Activated CD4-positive, alpha-beta T cell treated with anti-CD3 and anti-CD28 coated beads, Interleukin-2, amount 50 U/mL, for 48 hours (primary cell): ENCODE measurements around the gene LARP4.
"Not testable (repeated sequence)": the region's sequence is repeated elsewhere in the genome, so short reads cannot be mapped to it uniquely, and the experiment has no call there.

Experiments used
- DNase-seq, 2 experiments: peaks; one replicate each; pipeline ENCODE4 v3.0.0-alpha.2; 2020

The LARP4 gene

DNA sequence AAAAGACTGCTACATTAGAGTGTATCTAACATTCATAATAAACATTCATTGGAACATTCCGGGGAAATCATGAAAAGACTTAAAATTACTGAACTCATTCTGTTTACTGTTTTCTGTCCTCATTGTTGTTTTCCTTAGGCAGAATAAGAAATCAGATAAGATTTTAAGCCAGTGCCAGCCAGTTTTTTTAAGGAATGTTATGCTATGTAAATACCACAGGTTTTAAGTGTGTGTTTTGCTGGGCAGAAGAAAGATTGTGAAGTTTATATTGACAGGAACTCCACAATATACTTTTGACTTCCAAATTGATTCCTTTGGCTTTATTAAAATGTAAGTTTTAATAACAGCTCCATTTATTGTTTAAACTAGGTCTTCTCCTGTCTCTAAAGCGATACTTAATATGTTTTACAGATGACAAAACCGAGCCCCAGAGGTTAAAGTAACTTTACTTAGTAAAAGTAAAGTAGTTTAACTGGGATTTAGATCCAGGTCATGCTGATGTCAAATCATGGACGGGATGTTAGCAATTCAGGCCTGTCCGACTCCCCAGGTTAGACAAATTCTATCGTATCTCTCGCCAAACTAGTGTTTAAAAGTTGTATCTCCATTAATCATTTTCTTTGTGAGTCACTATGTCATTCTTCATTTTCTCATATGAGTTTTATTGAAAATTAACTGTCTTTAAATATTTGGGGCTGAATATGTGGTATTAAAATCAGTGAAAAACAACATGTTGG lies 1.7 kb downstream of the LARP4 start:
- no peak for DNase-seq

DNA sequence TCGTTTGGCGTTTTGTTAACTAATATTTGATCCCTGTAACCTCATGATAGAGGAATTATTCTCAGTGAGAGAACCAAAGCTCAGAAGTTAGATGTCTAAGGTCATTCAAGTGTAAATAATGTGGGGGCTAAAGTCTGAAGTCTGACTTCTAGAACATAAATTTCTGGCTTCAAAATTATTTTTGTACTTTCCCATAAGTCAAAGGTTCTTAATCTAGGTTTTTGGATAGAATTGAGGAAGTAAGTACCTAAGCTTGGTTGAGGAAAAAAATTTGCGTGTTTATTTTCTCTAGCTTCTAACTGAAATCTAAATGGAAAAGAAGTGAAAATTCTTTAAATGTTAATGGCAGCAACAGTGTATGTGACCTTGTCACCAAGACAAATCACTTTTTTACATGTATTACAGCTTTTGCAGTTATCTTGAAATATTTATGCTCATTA lies 2.3 kb downstream of the LARP4 start:
- no peak for DNase-seq

DNA sequence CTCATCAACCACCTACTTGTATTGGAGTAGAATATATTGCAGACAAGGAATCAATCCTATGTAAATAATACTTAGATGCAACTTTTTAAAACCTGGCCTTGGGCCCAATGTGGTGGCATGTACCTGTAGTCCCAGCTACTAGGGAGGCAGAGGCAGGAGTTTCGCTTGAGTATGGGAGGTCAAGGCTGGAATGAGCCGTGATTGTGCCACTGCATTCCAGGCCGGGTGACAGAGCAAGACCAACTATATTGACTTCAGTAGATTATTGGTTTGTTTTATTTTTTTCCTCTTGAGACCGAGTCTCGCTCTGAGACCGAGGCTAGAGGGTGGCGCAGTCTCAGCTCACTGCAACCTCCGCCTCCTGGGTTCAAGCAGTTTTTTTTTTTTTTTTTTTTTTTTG lies 3.6 kb downstream of the LARP4 start:
- no peak for DNase-seq

DNA sequence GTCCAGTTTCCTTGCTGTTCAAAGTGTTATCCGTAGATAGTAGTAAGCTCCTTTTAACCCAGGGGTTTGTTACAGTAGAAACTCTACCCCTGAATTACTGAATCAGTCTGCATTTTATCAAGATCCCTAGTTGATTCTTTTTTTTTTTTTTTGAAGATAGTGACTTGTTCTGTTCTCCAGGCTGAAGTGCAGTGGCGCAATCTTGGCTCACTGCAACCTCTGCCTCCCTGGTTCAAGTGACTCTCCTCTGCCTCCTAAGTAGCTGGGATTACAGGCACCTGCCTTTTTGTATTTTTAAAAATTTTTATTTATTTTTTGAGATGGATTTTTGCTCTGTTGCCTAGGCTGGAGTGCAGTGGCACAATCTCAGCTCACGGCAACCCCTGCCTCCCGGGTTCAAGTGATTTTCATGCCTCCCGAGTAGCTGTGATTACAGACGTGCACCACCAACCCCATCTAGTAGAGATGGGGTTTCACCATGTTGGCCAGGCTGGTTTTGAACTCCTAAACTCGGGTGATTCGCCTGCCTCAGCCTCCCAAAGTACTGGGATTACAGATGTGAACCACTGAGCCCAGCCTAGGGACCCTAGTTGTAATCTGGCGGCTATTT lies 10.5 kb downstream of the LARP4 start:
- DNase-seq = no peak

DNA sequence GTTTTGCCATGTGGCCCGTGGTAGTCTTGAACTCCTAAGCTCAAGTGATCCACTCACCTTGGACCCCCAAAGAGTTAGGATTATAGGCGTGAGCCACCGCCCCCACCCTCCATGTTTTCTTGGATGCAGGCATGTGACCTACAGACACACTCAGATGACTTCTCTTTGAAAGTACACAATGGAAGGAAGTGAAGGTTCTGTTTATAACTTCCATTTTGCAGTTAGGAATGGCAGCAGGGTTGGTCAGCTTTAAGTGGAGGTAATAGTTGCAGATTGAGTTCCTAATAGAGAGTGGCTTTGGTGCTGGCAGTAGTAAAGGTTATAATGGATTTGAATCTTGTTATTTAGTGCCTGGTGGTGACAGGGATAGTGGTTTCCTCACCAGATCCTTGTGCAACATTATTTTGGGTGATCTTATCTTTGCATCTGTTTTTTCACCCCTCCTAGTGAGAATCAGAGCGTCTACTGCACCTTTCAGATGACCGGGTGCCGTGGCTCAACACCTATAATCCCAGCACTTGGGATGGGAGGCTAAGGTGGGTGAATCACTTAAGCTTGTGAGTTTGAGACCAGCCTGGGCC lies 15.3 kb downstream of the LARP4 start:
- no peak for DNase-seq

DNA sequence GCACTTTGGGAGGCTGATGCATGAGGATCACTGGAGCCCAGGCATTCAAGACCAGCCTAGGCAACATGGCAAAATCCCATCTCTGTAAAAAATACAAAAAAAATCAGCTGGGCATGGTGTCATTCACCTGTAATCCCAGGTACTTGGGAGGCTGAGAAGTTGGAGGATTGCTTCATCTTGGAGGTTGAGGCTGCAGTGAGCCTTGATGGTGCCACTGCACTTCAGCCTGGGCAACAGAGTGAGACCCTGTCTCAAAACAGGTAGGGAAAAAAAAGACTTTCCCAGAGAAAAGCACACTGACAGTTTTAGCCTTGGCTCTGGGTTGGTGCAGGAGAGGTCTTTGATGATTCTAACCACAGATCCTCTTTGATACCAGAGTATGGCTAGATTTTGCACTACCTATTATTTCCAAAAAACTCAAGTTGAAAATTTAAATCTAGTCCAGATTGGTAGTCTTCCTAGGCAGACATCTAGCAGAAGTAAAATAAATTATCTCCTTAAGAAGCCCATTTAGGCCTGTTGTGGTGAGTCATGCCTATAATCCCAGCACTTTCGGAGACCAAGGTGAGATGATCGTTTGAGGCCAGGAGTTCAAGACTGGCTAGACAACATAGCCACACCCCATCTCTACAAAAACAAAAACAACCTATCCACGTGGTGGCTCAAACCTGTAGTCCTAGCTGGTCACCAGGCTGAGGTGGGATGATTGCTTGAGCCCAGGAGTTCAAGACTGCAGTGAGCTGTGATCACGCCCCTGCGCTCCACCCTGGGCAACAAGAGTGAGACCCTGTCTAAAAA lies 18.6 kb downstream of the LARP4 start:
- DNase-seq = no peak

DNA sequence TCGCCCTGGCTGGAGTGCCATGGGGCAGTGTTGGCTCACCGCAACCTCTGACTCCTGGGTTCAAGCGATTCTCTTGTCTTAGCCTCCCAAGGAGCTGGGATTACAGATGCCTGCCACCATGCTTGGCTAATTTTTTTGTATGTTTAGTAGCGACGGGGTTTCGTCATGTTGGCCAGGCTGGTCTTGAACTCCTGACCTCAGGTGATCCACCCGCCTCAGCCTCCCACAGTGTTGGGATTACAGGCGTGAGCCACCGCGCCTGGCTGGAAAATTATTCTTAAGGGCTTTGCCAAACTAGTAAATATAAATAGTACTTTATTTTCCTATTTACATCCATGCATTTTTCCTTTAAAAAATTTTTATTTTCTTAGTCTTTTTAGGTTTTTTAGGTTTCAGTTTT lies 22.2 kb downstream of the LARP4 start:
- not testable (repeated sequence) for DNase-seq

DNA sequence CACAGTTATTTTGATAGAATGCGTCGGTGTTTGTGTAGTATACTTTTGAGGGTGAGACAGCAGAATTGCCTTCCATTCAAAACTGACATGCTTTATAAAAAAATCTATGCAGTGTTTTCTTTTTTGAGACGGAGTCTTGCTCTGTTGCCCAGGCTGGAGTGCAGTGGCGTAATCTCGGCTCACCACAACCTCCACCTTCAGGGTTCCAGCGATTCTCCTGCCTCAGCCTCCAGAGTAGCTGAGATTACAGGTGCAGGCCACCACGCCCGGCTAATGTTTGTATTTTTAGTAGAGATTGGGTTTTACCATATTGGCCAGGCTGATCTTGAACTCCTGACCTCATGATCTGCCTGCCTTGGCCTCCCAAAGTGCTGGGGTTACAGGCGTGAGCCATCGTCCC lies 22.7 kb downstream of the LARP4 start:
- DNase-seq = not testable (repeated sequence)

DNA sequence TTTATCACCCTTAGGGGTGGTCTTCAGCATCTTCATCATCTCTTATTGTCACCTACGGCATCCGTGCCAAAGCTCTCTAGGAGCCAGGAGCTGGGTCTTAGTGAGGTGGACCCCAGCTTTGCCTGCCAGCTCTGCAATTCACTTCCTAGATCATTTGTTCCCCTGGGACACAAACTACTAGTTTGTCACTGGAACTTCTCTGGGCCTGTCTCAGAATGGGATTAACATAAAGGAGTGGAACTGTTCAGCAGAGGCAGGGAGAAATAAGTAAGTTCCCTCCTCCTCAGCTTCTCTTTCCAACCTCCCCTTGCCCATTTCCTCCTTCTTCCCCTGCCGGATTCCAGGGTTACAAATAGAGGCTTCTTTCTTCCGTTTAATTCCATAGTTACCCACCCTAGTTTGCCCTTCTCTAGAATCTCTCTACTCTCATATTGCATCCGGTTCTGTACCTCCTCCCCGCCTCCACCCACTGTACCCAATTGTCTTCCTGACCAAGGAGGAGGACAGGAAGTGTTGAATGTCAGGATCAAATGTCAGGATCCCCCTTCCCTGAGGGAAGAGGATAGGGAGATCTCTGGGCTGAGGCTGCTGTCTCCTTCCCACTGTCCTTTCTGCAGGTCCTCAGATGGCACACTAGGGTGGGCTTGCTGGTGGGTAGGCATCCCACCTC lies 25.0 kb downstream of the LARP4 start:
- DNase-seq = no peak

DNA sequence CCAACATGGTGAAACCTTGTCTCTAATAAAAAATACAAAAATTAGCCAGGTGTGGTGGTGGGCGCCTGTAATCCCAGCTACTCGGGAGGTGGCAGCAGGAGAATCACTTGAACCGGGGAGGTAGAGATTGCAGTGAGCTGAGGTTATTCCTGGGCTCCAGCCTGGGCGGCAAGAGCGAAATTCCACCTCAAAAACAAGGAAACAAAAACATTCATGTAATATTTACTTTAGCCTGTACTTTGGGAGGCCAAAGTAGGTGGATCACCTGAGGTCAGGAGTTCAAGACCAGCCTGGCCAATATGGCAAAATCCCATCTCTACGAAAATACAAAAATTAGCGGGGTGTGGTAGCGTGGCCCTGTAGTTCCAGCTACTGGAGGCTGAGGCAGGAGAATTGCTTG lies 31.0 kb downstream of the LARP4 start:
- not testable (repeated sequence) for DNase-seq

DNA sequence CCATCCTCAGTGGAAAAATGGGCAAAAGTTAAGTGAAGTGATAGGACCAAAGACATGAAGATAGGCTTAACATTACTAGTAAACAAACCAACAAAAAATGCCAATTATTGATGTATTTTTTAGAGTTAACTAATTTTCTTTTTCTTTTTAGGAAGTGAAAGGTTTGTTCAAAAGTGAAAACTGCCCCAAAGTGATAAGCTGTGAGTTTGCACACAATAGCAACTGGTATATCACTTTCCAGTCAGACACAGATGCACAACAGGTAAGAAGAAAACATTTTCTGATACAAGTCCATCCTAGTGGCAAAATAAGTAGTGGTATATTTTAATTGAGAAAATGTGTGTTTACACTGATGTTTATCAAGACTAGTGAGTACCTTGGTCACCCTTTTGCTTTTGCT lies 39.6 kb downstream of the LARP4 start:
- DNase-seq = no peak

DNA sequence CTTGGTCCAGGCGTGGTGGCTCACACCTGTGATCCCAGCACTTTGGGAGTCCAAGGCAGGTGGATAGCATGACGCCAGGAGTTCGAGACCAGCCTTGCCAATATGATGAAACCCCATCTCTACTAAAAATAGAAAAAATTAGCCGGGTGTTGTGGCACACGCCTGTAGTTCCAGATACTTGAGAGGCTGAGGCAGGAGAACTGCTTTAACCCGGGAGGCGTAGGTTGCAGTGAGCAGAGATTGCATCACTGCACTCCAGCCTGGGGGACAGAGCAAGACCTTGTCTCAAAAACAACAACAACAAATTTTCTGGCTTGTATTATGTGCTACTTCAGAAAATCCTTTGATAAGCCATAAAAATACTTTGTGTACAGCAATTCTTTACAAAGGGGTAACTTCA lies 41.1 kb downstream of the LARP4 start:
- no peak for DNase-seq

DNA sequence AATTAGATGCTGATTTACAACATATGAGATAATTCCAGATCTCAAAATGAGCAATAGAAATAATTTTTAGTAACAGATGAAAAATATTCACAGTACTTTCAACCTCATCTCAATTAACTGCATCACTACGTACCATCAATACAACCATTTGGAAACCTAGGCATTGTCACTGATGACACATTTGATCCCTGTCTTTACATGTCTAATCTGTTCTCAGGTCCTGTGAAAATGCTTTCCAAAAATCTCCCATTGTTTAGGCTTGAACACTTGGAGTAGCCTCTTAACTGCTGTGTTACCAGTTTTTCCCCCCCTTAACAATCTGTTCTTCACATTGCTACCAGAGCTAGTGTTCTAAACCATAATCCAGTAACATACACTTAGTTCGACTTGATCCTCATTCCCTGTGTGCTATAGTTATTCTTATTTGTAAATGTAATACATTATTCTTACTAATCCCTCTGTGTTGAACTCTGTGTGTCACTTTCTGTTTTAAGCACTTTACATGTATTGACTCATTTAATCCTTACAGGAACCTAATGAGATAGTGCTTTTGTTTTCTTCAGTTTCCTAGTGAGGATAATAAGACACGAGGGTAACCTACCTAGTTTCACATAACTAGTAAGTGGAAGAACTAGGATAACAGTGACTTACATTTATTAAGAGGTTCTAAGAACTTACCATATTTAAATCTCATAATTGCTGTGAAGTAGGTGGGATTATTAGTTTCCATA lies 41.7 kb downstream of the LARP4 start:
- DNase-seq = no peak

DNA sequence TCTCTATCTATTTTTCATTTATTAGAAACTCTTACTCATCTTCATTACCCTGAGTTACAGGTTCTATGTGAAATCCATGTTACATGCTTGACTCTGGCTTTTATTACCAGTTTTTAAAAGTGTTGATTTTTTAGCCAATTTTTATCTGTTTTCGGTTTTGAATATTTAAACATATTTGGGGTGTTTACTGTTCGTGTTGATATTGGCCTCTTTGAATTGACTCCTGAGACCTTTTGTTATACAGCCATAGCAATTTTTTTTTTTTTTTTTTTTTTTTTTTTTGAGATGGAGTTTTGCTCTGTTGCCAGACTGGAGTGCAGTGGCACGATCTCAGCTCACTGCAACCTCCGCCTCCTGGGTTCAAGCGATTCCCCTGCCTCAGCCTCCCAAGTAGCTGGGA lies 49.0 kb downstream of the LARP4 start:
- not testable (repeated sequence) for DNase-seq

DNA sequence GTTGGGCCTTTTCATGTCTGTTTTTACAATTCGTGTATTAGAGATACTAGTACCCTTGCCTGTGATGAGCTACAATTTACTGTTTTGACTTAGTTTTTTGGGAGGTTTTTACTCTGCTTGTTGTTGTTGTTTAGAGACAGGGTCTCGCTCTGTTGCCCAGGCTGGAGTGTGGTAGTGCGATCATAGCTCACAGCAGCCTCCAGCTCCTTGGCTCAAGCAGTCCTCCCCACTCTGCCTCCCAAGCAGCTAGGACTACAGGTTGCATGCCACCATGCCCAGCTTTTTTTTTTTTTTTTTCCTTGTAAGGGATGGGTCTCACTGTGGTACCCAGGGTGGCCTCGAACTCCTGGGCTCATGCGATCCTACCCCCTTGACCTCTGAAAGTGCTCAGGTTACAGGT lies 52.1 kb downstream of the LARP4 start:
- no peak for DNase-seq

DNA sequence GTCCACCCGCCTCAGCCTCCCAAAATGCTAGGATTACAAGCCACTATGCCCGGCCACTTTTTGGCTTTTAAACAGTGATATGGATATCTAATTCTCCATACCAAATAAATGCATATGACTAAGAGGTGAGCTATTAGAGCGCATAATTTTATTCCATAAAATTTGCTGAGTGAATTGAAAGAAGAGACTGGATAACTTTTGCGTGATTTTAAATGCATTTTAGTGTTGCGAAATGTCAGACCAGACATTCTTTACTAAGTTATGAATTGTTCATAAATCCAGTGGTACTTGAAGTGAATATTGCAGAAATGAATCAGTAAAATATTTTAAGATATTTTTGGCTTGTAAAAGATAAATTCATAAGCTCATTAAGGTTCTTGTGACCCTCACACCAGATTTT lies 53.2 kb downstream of the LARP4 start:
- no peak for DNase-seq

DNA sequence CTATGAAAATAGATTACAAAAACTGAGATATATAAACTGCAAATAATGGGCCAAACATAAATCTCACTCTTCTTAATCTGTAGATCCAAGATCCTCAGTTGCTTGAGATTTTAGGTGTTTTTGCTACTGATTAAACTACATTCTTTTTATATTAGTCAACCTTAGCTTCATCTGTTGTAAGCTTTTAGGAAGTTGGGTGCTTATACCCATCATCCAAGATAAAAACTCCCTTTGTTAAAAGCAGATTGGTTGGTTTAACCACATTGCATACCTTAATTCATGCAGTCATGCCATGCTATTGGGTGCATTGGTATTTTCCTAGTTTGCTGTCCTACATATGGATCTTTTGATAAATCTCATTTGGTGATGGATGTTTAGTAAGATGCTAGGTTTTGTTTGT lies 57.9 kb downstream of the LARP4 start:
- DNase-seq = no peak

DNA sequence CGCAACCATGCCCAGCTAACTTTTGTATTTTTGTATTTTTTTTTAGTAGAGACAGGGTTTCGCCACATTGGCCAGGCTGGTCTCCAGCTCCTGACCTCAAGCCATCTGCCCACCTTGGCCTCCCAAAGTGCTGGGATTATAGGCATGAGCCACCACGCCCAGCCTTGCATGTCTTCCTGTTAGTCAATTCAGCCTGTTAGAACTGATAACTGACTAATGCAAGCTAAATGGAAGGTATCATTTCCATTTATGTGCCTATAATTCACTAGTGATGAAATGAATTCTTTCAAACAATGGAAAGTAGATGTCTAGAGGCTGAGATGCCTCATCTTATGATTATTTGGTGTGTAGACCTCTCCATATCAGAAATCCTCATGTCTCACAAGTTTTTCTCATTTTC lies 66.8 kb downstream of the LARP4 start:
- no peak for DNase-seq

DNA sequence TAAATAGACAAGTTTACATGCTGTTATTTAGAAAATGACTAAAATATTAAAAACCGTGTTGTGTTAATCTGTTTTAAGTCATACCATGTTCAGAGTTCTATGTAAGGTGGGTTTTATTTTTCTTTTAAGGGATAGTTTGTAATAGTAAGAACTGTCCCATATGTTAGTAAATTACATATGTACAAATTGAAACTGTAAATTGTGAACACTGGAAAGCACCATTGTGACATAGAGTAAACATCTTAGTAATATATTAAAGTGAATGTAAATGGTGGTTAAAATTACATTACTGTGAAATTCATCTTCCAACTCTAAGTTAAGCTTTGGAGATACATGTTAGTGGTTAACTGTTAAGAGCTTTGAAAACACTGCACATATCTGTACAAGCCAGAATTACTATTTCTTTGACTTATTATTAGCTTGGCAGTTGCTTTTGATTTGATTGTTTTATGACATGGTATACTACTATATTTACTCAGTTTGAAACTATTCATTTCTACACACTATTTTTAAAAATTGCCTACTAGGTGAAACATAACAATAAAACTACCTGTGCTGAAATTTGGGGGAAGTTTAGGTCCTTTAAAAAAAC lies 76.7 kb downstream of the LARP4 start:
- no peak for DNase-seq

DNA sequence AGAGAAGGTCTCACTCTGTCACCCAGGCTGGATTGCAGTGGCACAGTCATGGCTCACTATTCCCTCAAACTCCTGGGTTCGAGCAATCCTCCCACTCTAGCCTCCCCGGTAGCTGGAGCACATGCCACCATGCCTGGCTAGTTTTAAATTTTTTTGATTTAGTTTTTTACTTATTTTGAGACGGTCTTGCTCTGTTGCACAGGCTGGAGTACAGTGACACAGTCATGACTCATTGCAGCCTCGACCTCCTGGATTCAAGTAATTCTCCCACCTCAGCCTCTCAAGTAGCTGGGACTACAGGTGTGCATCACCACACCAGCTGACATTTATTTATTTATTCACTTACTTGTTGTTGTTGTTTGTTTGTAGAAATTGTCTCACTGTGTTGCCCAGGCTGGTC lies 81.9 kb downstream of the LARP4 start:
- no peak for DNase-seq

DNA sequence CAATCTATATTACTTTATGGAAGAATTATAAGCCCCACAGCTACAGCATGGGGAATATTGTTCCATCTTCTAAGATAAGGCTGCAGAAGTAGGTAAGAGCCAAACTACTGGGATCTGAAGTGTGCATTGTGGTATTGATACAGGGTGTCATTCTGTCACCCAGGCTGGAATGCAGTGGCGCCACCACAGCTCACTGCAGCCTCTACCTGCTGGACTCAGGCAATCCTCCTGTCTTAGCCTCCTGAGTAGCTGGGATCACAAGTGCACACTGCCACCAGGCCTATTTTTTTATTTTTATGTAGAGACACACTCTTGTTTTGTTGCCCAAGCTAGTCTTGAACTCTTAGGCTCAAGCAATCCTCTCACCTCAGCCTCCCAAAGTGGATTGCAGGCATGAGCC lies 82.8 kb downstream of the LARP4 start:
- no peak for DNase-seq

DNA sequence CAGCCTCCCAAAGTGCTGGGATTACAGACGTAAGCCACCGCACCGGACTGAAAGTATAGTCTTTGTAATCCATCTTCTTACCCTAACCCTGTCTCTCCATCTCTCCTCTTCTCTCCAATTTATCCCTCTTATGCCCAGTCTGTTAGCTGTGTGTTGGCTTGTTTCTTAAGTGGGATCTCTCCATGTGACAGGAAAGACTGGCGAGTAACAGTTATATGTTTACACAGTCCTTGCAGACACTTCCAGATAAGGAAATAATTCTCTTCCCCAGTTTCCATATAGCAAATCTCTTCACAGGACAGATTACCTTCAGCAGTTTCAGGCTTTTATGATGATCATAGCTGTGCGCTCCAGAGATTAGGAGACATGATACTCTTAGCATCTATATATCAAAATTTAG lies 88.1 kb downstream of the LARP4 start:
- no peak for DNase-seq
